Fibroblast of lung (primary cell): ENCODE data around the gene TBX19. TPM values are rescaled to one million over a fixed set of nuclear protein-coding genes. Genes with fewer than 3 reads are reported as not detected.

Experiments
- DNase-seq, 2 donors: peaks; one replicate each; pipeline versions ENCODE4 v3.0.0 to v3.0.0-alpha.2; 2010; ENCODE audit warnings: low read depth in 2 of 2
- H2AFZ ChIP-seq: 2 replicates; pipeline ENCODE4 v1.5.1; 2012; ENCODE audit warnings: low read length, control low read depth, inconsistent platforms
- H3K27ac ChIP-seq: 2 replicates; pipeline ENCODE4 v1.5.1; 2011; ENCODE audit warnings: low read length, control low read depth; ENCODE audit not compliant: insufficient read depth
- H3K27me3 ChIP-seq: 2 replicates; pipeline ENCODE4 v1.5.1; 2011; ENCODE audit warnings: mild to moderate bottlenecking, low read length; ENCODE audit not compliant: control insufficient read depth, insufficient read depth
- H3K36me3 ChIP-seq: 2 replicates; pipeline ENCODE4 v1.5.1; 2011; ENCODE audit warnings: low read length; ENCODE audit not compliant: control insufficient read depth, insufficient read depth
- H3K4me1 ChIP-seq: 2 replicates; pipeline ENCODE4 v1.5.1; 2011; ENCODE audit warnings: low read length; ENCODE audit not compliant: control insufficient read depth, insufficient read depth; ENCODE audit errors: extremely low read depth
- H3K4me2 ChIP-seq: 2 replicates; pipeline ENCODE4 v1.5.1; 2011; ENCODE audit warnings: low read length, control low read depth; ENCODE audit not compliant: insufficient read depth; ENCODE audit errors: extremely low read depth
- H3K4me3 ChIP-seq, 4 experiments: fragments of 200-600 bp in 1 of 4; sonication (generic) in 1 of 4; replicated peaks in 1 of 4; 2 replicates each; pipeline ENCODE4 v1.5.1; 2011 to 2016; ENCODE audit warnings: low read length in 4 of 4, low read depth in 3 of 4, mild to moderate bottlenecking in 3 of 4, control low read depth in 2 of 4, inconsistent platforms in 1 of 4, mixed read lengths in 1 of 4; ENCODE audit not compliant: insufficient read depth in 1 of 4; ENCODE audit errors: control extremely low read depth in 1 of 4
- H3K79me2 ChIP-seq: 2 replicates; pipeline ENCODE4 v1.5.1; 2012; ENCODE audit warnings: mild to moderate bottlenecking, low read length, inconsistent platforms; ENCODE audit not compliant: control insufficient read depth, insufficient read depth
- H3K9ac ChIP-seq: 2 replicates; pipeline ENCODE4 v1.5.1; 2011; ENCODE audit warnings: mild to moderate bottlenecking, low read length, control low read depth; ENCODE audit not compliant: insufficient read depth
- H3K9me3 ChIP-seq: 2 replicates; pipeline ENCODE4 v1.5.1; 2012; ENCODE audit warnings: low read depth, low read length; ENCODE audit not compliant: control insufficient read depth, insufficient read depth
- H4K20me1 ChIP-seq: 2 replicates; pipeline ENCODE4 v1.5.1; 2011; ENCODE audit warnings: low read length; ENCODE audit not compliant: control insufficient read depth, insufficient read depth; ENCODE audit errors: extremely low read depth
- CTCF ChIP-seq, 2 donors: IDR thresholded peaks in 1 of 2; conservative IDR thresholded peaks in 1 of 2; 1 replicate in 1 of 2; 2 replicates in 1 of 2; pipeline ENCODE4 v1.5.1; 2011 to 2012; ENCODE audit warnings: low read length in 2 of 2, control low read depth in 1 of 2, inconsistent platforms in 1 of 2, low read depth in 1 of 2, mild to moderate bottlenecking in 1 of 2
- EZH2 ChIP-seq: IDR thresholded peaks from 2 replicates; pipeline ENCODE4 v1.5.1; 2012; ENCODE audit warnings: low read length, control low read depth, mild to moderate bottlenecking; ENCODE audit errors: missing control alignments
- polyA plus RNA-seq, 2 donors: library from polyadenylated mRNA; depleted of rRNA in 1 of 2; stranded (reverse) in 1 of 2; unstranded in 1 of 2; fragments of >200 nt; gene quantifications; 2 replicates each; pipeline ENCODE4 v1.2.1, GENCODE V29; 2011 to 2012; ENCODE audit warnings: missing spikeins in 1 of 2
- total RNA-seq: library from RNA; depleted of rRNA; stranded (reverse); fragments of >200 nt; gene quantifications from 2 replicates; pipeline ENCODE4 v1.2.1, GENCODE V29; 2014

TBX19 gene
- total and polyA plus RNA-seq, 2 donors (not counting 1 experiment from before 2014, with no cell fraction given) = 0.94 to 1.2 TPM

GRCh38 chr1:168335500-168335899 is 54.8 kb downstream of the TBX19 start:
- H3K27me3 ChIP-seq = peaks cover 2% of the 10 kb centered on the region
- no peaks in the 10 kb centered on the region for H3K36me3 ChIP-seq
- H3K9ac ChIP-seq = no peak overlapping the region
- no peak overlapping the region for H3K27ac ChIP-seq
- H4K20me1 ChIP-seq = no peaks in the 10 kb centered on the region
- no peak overlapping the region for H2AFZ ChIP-seq
- no peaks in the 10 kb centered on the region for H3K79me2 ChIP-seq
- TF ChIP-seq EZH2 = no peak
- no peak for TF ChIP-seq CTCF (conservative IDR thresholded peaks at IDR 0.05 in 1 of 2, IDR thresholded peaks at IDR 0.05 in 1 of 2; ENCODE audit: low read depth in 1 of 2, low read length in 2 of 2)
- DNase-seq = no peak
- H3K4me1 ChIP-seq = no peaks in the 10 kb centered on the region
- H3K4me2 ChIP-seq = no peak overlapping the region
- no peaks in the 10 kb centered on the region for H3K9me3 ChIP-seq
- H3K4me3 ChIP-seq = no peak overlapping the region

GRCh38 chr1:168338589-168339503 is 58.2 kb downstream of the TBX19 start:
- no peaks in the 10 kb centered on the region for H3K9me3 ChIP-seq
- peaks cover 2% of the 10 kb centered on the region for H3K27me3 ChIP-seq
- no peak overlapping the region for H3K4me3 ChIP-seq
- H3K4me2 ChIP-seq = no peak overlapping the region
- no peak overlapping the region for H3K27ac ChIP-seq
- DNase-seq = no peak
- H2AFZ ChIP-seq = no peak overlapping the region
- no peak overlapping the region for H3K9ac ChIP-seq
- H3K79me2 ChIP-seq = no peaks in the 10 kb centered on the region
- TF ChIP-seq EZH2 (no peak), CTCF (conservative IDR thresholded peaks at IDR 0.05 in 1 of 2, IDR thresholded peaks at IDR 0.05 in 1 of 2; ENCODE audit: low read depth in 1 of 2, low read length in 2 of 2) (no peak)
- no peaks in the 10 kb centered on the region for H4K20me1 ChIP-seq
- H3K4me1 ChIP-seq = no peaks in the 10 kb centered on the region
- H3K36me3 ChIP-seq = no peaks in the 10 kb centered on the region

GRCh38 chr1:168340781-168341482 is 60.3 kb downstream of the TBX19 start:
- no peak overlapping the region for H2AFZ ChIP-seq
- no peaks in the 10 kb centered on the region for H3K36me3 ChIP-seq
- no peak overlapping the region for H3K27ac ChIP-seq
- no peak overlapping the region for H3K4me3 ChIP-seq
- no peaks in the 10 kb centered on the region for H3K4me1 ChIP-seq
- no peak overlapping the region for H3K4me2 ChIP-seq
- no peaks in the 10 kb centered on the region for H3K79me2 ChIP-seq
- TF ChIP-seq EZH2 (no peak), CTCF (conservative IDR thresholded peaks at IDR 0.05 in 1 of 2, IDR thresholded peaks at IDR 0.05 in 1 of 2; ENCODE audit: low read depth in 1 of 2, low read length in 2 of 2) (no peak)
- H3K9me3 ChIP-seq = no peaks in the 10 kb centered on the region
- peaks cover 2% of the 10 kb centered on the region for H3K27me3 ChIP-seq
- H3K9ac ChIP-seq = no peak overlapping the region
- DNase-seq = no peak
- no peaks in the 10 kb centered on the region for H4K20me1 ChIP-seq
